ENCODE measurements around the gene GMDS. TPM values are rescaled to one million over a fixed set of nuclear protein-coding genes. Genes with fewer than 3 reads are reported as not detected.

The GMDS gene
- total RNA-seq, 1 donor from 2014 or later, result 27.0 TPM

GRCh38 chr6:2134554-2134953 lies 110.9 kb downstream of the GMDS start:
- no peak for DNase-seq (ENCODE audit: low read depth)
- H3K36me3 ChIP-seq (ENCODE audit: control insufficient read depth, insufficient read depth, low read length), result no peaks in the 10 kb centered on the region
- no peaks in the 10 kb centered on the region for H3K27me3 ChIP-seq (ENCODE audit: control insufficient read depth, insufficient read depth, low read length)
- no peak overlapping the region for H3K4me3 ChIP-seq (ENCODE audit: low read depth, low read length)
- no peak for TF ChIP-seq CTCF (IDR thresholded peaks at IDR 0.05; ENCODE audit: insufficient read depth, low read length, poor library complexity, severe bottlenecking)

- no peak overlapping the region for H3K4me3 ChIP-seq (ENCODE audit: low read depth, low read length)
- no peaks in the 10 kb centered on the region for H3K27me3 ChIP-seq (ENCODE audit: control insufficient read depth, insufficient read depth, low read length)
- no peak for TF ChIP-seq CTCF (IDR thresholded peaks at IDR 0.05; ENCODE audit: insufficient read depth, low read length, poor library complexity, severe bottlenecking)
- no peak for DNase-seq (ENCODE audit: low read depth)
- no peaks in the 10 kb centered on the region for H3K36me3 ChIP-seq (ENCODE audit: control insufficient read depth, insufficient read depth, low read length)
Measured at GRCh38 chr6:2133716-2134310, 111.6 kb downstream of the GMDS start.

GRCh38 chr6:2132916-2133315 lies 112.5 kb downstream of the GMDS start:
- no peak for TF ChIP-seq CTCF (IDR thresholded peaks at IDR 0.05; ENCODE audit: insufficient read depth, low read length, poor library complexity, severe bottlenecking)
- no peak for DNase-seq (ENCODE audit: low read depth)
- H3K4me3 ChIP-seq (ENCODE audit: low read depth, low read length), result no peak overlapping the region
- H3K36me3 ChIP-seq (ENCODE audit: control insufficient read depth, insufficient read depth, low read length), result no peaks in the 10 kb centered on the region
- no peaks in the 10 kb centered on the region for H3K27me3 ChIP-seq (ENCODE audit: control insufficient read depth, insufficient read depth, low read length)

GRCh38 chr6:2132416-2132815 lies 113.0 kb downstream of the GMDS start:
- Histone ChIP-seq H3K36me3 (ENCODE audit: control insufficient read depth, insufficient read depth, low read length) (no peaks in the 10 kb centered on the region), H3K27me3 (ENCODE audit: control insufficient read depth, insufficient read depth, low read length) (no peaks in the 10 kb centered on the region), H3K4me3 (ENCODE audit: low read depth, low read length) (no peak overlapping the region)
- no peak for DNase-seq (ENCODE audit: low read depth)
- TF ChIP-seq CTCF (IDR thresholded peaks at IDR 0.05; ENCODE audit: insufficient read depth, low read length, poor library complexity, severe bottlenecking), result no peak

- H3K36me3 ChIP-seq (ENCODE audit: control insufficient read depth, insufficient read depth, low read length), result no peaks in the 10 kb centered on the region
- H3K4me3 ChIP-seq (ENCODE audit: low read depth, low read length), result no peak overlapping the region
- no peak for TF ChIP-seq CTCF (IDR thresholded peaks at IDR 0.05; ENCODE audit: insufficient read depth, low read length, poor library complexity, severe bottlenecking)
- DNase-seq (ENCODE audit: low read depth), result no peak
- H3K27me3 ChIP-seq (ENCODE audit: control insufficient read depth, insufficient read depth, low read length), result no peaks in the 10 kb centered on the region
Measured at GRCh38 chr6:2129182-2129621, 116.2 kb downstream of the GMDS start.

GRCh38 chr6:2127484-2127911 lies 117.9 kb downstream of the GMDS start:
- H3K4me3 ChIP-seq (ENCODE audit: low read depth, low read length), result no peak overlapping the region
- TF ChIP-seq CTCF (IDR thresholded peaks at IDR 0.05; ENCODE audit: insufficient read depth, low read length, poor library complexity, severe bottlenecking), result no peak
- no peak for DNase-seq (ENCODE audit: low read depth)
- H3K36me3 ChIP-seq (ENCODE audit: control insufficient read depth, insufficient read depth, low read length), result no peaks in the 10 kb centered on the region
- H3K27me3 ChIP-seq (ENCODE audit: control insufficient read depth, insufficient read depth, low read length), result no peaks in the 10 kb centered on the region

All from kidney epithelial cell (primary cell).